ENCODE measurements around the gene GSC. TPM values are rescaled to one million over a fixed set of nuclear protein-coding genes. Genes with fewer than 3 reads are reported as not detected.

GSC gene
- total and polyA plus RNA-seq, 2 donors (not counting 3 experiments of a cell fraction or from before 2014, with no cell fraction given), result not detected

DNA sequence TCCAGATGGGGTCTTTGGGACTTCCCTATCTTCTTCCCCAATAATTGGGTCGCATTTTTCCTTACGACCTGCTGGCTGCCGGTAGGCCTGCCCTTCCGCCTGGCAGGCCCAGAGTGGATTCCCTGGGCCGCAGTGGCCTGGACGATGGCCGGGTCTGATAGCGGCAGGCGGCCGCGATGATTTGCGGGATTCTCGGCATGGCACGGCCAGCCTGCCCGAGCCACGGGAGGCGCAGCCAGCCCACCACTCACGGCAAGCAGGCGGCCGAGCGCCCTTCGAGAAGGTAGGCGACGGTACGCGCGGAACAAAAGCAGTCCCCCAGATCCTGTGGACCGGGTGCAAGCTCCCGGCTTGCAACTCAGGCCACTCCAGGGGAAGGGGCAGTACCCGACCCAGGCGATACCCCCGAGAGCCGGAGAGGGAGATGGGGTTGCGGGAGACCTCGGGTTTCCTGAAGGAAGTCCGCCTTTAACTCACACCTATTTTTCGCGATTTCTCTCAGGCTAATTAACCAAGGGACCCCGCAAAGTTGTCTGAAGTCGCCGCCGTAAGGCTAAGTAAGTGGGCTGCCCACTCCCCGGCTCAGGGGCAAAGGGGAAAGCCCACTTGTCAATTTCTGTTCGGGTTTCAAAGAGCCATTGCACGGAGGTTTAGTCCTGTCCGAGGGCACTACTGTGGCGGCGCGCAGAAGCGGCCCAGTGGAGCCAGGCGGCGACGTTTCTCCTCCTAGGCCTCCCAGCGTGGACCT is 1.4 kb upstream of the GSC start:
- intact Hi-C loops (cut with micrococcal nuclease), result loop anchor here (10.0 kb wide), 1 partner anchor 653 kb away; no protein-coding TSS in a partner anchor
- FAIRE-seq, result no peak

DNA sequence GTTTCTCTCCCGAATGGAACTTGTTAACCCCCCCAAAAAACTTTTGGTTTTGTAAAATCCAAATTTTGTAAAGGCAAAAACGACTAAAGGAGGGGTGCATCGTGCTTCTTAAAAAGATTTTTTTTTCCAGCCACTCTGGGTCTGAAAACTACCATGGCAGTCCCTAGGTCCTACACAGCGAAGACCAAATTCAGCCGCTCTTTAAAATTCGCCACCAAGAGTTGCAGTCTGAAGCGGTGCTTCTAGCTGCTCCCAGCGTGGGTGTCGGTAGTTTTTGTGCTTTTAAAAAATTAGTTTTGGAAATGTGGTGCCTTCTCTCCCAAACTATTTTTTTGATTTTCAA is 873 bp upstream of the GSC start:
- DNase-seq (ENCODE audit: low read depth, low spot score), result no peak
- ChIA-PET CTCF (no interaction called here), POLR2A (no interaction called here)
- no peak for FAIRE-seq
- Histone ChIP-seq H3K9me3 (replicated peaks; ENCODE audit: control insufficient read depth, insufficient read depth, low read length) (no peaks in the 10 kb centered on the region), H3K9me1 (replicated peaks; ENCODE audit: control insufficient read depth, extremely low read depth, insufficient read depth, low read length) (no peaks in the 10 kb centered on the region), H3K4me1 (ENCODE audit: control insufficient read depth, extremely low read depth, insufficient read depth, low read length) (peaks cover 5% of the 10 kb centered on the region), H3K27me3 (ENCODE audit: control insufficient read depth in 2 of 2, insufficient read depth in 2 of 2, low read length in 2 of 2) (peaks cover 79 to 95% of the 10 kb centered on the region in 2 experiments), H3K4me2 (ENCODE audit: insufficient read depth, low read length) (no peak overlapping the region), H3K79me2 (ENCODE audit: control insufficient read depth, insufficient read depth, low read length) (no peaks in the 10 kb centered on the region), H3K36me3 (ENCODE audit: control insufficient read depth in 2 of 2, extremely low read depth in 1 of 2, insufficient read depth in 2 of 2, low read length in 2 of 2) (no peaks in the 10 kb centered on the region), H3K4me3 (replicated peaks in 1 of 3; ENCODE audit: insufficient read depth in 1 of 3, low read depth in 1 of 3, low read length in 3 of 3) (no peak overlapping the region), H4K20me1 (replicated peaks; ENCODE audit: control insufficient read depth, extremely low read depth, insufficient read depth, low read length) (no peaks in the 10 kb centered on the region), H3K27ac (ENCODE audit: insufficient read depth, low read depth, low read length) (no peak overlapping the region), H2AFZ (ENCODE audit: low read depth, low read length) (no peak overlapping the region), H3K9ac (replicated peaks; ENCODE audit: extremely low read depth, insufficient read depth, low read length) (no peak overlapping the region)
- no TSS peak for BruUV-seq (replicated peaks)
- dilution Hi-C loops (cut with MboI; ENCODE audit: extremely low pct_ligation_motif_present, low sequenced_read_pairs) (no loop called here), intact Hi-C loops (cut with micrococcal nuclease) (loop anchor here (10.0 kb wide), 1 partner anchor 654 kb away; no protein-coding TSS in a partner anchor)
- no peak for TF ChIP-seq FOS (IDR thresholded peaks at IDR 0.05; ENCODE audit: borderline replicate concordance, insufficient read depth, low read length)
- TF ChIP-seq, protein P1, sequence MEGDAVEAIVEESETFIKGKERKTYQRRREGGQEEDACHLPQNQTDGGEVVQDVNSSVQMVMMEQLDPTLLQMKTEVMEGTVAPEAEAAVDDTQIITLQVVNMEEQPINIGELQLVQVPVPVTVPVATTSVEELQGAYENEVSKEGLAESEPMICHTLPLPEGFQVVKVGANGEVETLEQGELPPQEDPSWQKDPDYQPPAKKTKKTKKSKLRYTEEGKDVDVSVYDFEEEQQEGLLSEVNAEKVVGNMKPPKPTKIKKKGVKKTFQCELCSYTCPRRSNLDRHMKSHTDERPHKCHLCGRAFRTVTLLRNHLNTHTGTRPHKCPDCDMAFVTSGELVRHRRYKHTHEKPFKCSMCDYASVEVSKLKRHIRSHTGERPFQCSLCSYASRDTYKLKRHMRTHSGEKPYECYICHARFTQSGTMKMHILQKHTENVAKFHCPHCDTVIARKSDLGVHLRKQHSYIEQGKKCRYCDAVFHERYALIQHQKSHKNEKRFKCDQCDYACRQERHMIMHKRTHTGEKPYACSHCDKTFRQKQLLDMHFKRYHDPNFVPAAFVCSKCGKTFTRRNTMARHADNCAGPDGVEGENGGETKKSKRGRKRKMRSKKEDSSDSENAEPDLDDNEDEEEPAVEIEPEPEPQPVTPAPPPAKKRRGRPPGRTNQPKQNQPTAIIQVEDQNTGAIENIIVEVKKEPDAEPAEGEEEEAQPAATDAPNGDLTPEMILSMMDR (IDR thresholded peaks at IDR 0.05; ENCODE audit: extremely low read depth in 1 of 2, insufficient read depth in 1 of 2, low read depth in 1 of 2, low read length in 2 of 2), result no peak
- no peak for TF ChIP-seq EZH2 (IDR thresholded peaks at IDR 0.05; ENCODE audit: borderline replicate concordance, low read depth, low read length, severe bottlenecking)
- no peak for TF ChIP-seq POLR2AphosphoS5 (IDR thresholded peaks at IDR 0.05; ENCODE audit: insufficient read depth, low read depth, low read length)
- no peak for TF ChIP-seq MYC (IDR thresholded peaks at IDR 0.05; ENCODE audit: low read depth, low read length)
- TF ChIP-seq JUN (IDR thresholded peaks at IDR 0.05; ENCODE audit: borderline replicate concordance, insufficient read depth, insufficient read length, low read depth), result no peak
- TF ChIP-seq, protein P2, sequence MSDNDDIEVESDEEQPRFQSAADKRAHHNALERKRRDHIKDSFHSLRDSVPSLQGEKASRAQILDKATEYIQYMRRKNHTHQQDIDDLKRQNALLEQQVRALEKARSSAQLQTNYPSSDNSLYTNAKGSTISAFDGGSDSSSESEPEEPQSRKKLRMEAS (IDR thresholded peaks at IDR 0.05; ENCODE audit: insufficient read depth, insufficient read length), result no peak
- TF ChIP-seq GATA2 (IDR thresholded peaks at IDR 0.05; ENCODE audit: insufficient read depth, insufficient read length, low read depth, low read length), result no peak
- no peak for TF ChIP-seq POLR2A (IDR thresholded peaks at IDR 0.05; ENCODE audit: low read depth, low read length)

More for the DNA sequence above, 1.4 kb upstream of the GSC start:
- H3K27ac ChIP-seq (ENCODE audit: insufficient read depth, low read depth, low read length), result no peak overlapping the region
- H3K4me2 ChIP-seq (ENCODE audit: insufficient read depth, low read length), result no peak overlapping the region
- no peak for DNase-seq (ENCODE audit: low read depth, low spot score)
- H4K20me1 ChIP-seq (replicated peaks; ENCODE audit: control insufficient read depth, extremely low read depth, insufficient read depth, low read length), result no peaks in the 10 kb centered on the region
- no peak overlapping the region for H3K4me3 ChIP-seq (replicated peaks in 1 of 3; ENCODE audit: insufficient read depth in 1 of 3, low read depth in 1 of 3, low read length in 3 of 3)
- BruUV-seq (replicated peaks), result no TSS peak
- H3K4me1 ChIP-seq (ENCODE audit: control insufficient read depth, extremely low read depth, insufficient read depth, low read length), result peaks cover 6% of the 10 kb centered on the region
- dilution Hi-C loops (cut with MboI; ENCODE audit: extremely low pct_ligation_motif_present, low sequenced_read_pairs), result no loop called here
- peaks cover 77 to 96% of the 10 kb centered on the region in 2 experiments for H3K27me3 ChIP-seq (ENCODE audit: control insufficient read depth in 2 of 2, insufficient read depth in 2 of 2, low read length in 2 of 2)
- H2AFZ ChIP-seq (ENCODE audit: low read depth, low read length), result no peak overlapping the region
- no peaks in the 10 kb centered on the region for H3K9me1 ChIP-seq (replicated peaks; ENCODE audit: control insufficient read depth, extremely low read depth, insufficient read depth, low read length)
- ChIA-PET POLR2A (no interaction called here), CTCF (no interaction called here)
- no peaks in the 10 kb centered on the region for H3K79me2 ChIP-seq (ENCODE audit: control insufficient read depth, insufficient read depth, low read length)
- H3K36me3 ChIP-seq (ENCODE audit: control insufficient read depth in 2 of 2, extremely low read depth in 1 of 2, insufficient read depth in 2 of 2, low read length in 2 of 2), result no peaks in the 10 kb centered on the region
- H3K9me3 ChIP-seq (replicated peaks; ENCODE audit: control insufficient read depth, insufficient read depth, low read length), result no peaks in the 10 kb centered on the region
- no peak overlapping the region for H3K9ac ChIP-seq (replicated peaks; ENCODE audit: extremely low read depth, insufficient read depth, low read length)
- TF ChIP-seq EZH2 (IDR thresholded peaks at IDR 0.05; ENCODE audit: borderline replicate concordance, low read depth, low read length, severe bottlenecking), result peak; percentile 81
- TF ChIP-seq, protein P1 (IDR thresholded peaks at IDR 0.05; ENCODE audit: extremely low read depth in 1 of 2, insufficient read depth in 1 of 2, low read depth in 1 of 2, low read length in 2 of 2), result no peak

All from endothelial cell of umbilical vein (primary cell).